SK-N-SH (cell line): ENCODE data around the gene GIPC2. TPM values are rescaled to one million over a fixed set of nuclear protein-coding genes. Genes with fewer than 3 reads are reported as not detected.

ENCODE experiments used
- CTCF ChIA-PET: fragments of 300-600, 350-600 bp; formaldehyde crosslinking; extraction: SDS; loops from one replicate; lab custom pipeline; 2021; lab: Yijun Ruan, JAX
- POLR2A ChIA-PET: fragments of 350-600 bp; sonication (Branson Sonifier 250); formaldehyde crosslinking; extraction: SDS; loops from one replicate; lab custom pipeline; 2020; ENCODE audit warnings: antibody characterized with exemption, inconsistent platforms; lab: Yijun Ruan, JAX
- DNase-seq: peaks from one replicate; pipeline ENCODE4 v3.0.0; 2012
- H2AFZ ChIP-seq: fragments of 200-600 bp; sonication (generic); 2 replicates; pipeline ENCODE4 v1.8.1; 2016; ENCODE audit warnings: antibody characterized with exemption, mild to moderate bottlenecking, low read depth
- H3F3A ChIP-seq: fragments of 200-600 bp; sonication (generic); replicated peaks from 2 replicates; pipeline ENCODE3; 2016; ENCODE audit warnings: antibody characterized with exemption, mild to moderate bottlenecking; ENCODE audit not compliant: insufficient read depth
- H3K27ac ChIP-seq, 2 experiments: fragments of 200-500 bp in 1 of 2; fragments of 200-600 bp in 1 of 2; sonication (Bioruptor generic) in 1 of 2; sonication (generic), shearing (Covaris generic) in 1 of 2; 2 replicates each; pipeline versions ENCODE4 v1.5.1 to v1.6.1; 2014 to 2016; ENCODE audit warnings: low read depth in 2 of 2, inconsistent platforms in 1 of 2, low read length in 1 of 2, mild to moderate bottlenecking in 1 of 2, mixed read lengths in 1 of 2
- H3K27me3 ChIP-seq: fragments of 200-600 bp; sonication (generic), shearing (Covaris generic); 2 replicates; pipeline ENCODE4 v1.6.1; 2016; ENCODE audit warnings: mixed run types; ENCODE audit not compliant: insufficient read depth
- H3K36me3 ChIP-seq, 2 experiments: fragments of 200-500 bp in 1 of 2; fragments of 200-600 bp in 1 of 2; sonication (Bioruptor generic) in 1 of 2; sonication (generic) in 1 of 2; replicated peaks in 1 of 2; 2 replicates each; pipeline versions ENCODE3 to v1.5.1; 2014 to 2016; ENCODE audit warnings: low read length in 1 of 2, mild to moderate bottlenecking in 1 of 2; ENCODE audit not compliant: insufficient read depth in 2 of 2, control insufficient read depth in 1 of 2
- H3K4me1 ChIP-seq, 2 experiments: fragments of 200-500 bp in 1 of 2; fragments of 200-600 bp in 1 of 2; sonication (Bioruptor generic) in 1 of 2; sonication (generic), shearing (Covaris generic) in 1 of 2; 2 replicates each; pipeline versions ENCODE4 v1.5.1 to v1.6.1; 2014 to 2016; ENCODE audit warnings: low read depth in 1 of 2, low read length in 1 of 2, mixed run types in 1 of 2; ENCODE audit not compliant: insufficient read depth in 2 of 2, control insufficient read depth in 1 of 2
- H3K4me2 ChIP-seq: fragments of 200-600 bp; sonication (generic), shearing (Covaris generic); 2 replicates; pipeline ENCODE4 v1.6.1; 2017; ENCODE audit warnings: mixed run types
- H3K4me3 ChIP-seq, 2 experiments: fragments of 200-500 bp in 1 of 2; fragments of 200-600 bp in 1 of 2; sonication (Bioruptor generic) in 1 of 2; sonication (generic), shearing (Covaris generic) in 1 of 2; 2 replicates each; pipeline versions ENCODE4 v1.5.1 to v1.8.1; 2014 to 2016; ENCODE audit warnings: low read depth in 2 of 2, inconsistent platforms in 1 of 2, low read length in 1 of 2, mild to moderate bottlenecking in 1 of 2, mixed read lengths in 1 of 2, moderate library complexity in 1 of 2
- H3K79me2 ChIP-seq: fragments of 200-600 bp; sonication (generic); 2 replicates; pipeline ENCODE4 v1.8.1; 2017; ENCODE audit warnings: mild to moderate bottlenecking; ENCODE audit not compliant: insufficient read depth
- H3K9ac ChIP-seq: fragments of 200-600 bp; sonication (generic); 2 replicates; pipeline ENCODE4 v1.6.1; 2017; ENCODE audit warnings: mixed run types
- H3K9me2 ChIP-seq: fragments of 200-600 bp; sonication (generic); 2 replicates; pipeline ENCODE4 v1.6.1; 2017; ENCODE audit warnings: mixed run types
- H3K9me3 ChIP-seq: fragments of 200-600 bp; sonication (generic); 2 replicates; pipeline ENCODE4 v1.6.1; 2017; ENCODE audit warnings: mixed run types, mild to moderate bottlenecking, moderate library complexity
- H4K20me1 ChIP-seq: fragments of 200-600 bp; sonication (generic); 2 replicates; pipeline ENCODE4 v1.6.1; 2017; ENCODE audit warnings: mild to moderate bottlenecking, mixed run types; ENCODE audit not compliant: insufficient read depth
- ELF1 ChIP-seq: IDR thresholded peaks from 2 replicates; pipeline ENCODE4 v1.4.0; 2012
- EP300 ChIP-seq, 2 experiments: IDR thresholded peaks; 2 replicates each; pipeline versions ENCODE4 v1.4.0 to v1.6.1; 2012; ENCODE audit warnings: borderline replicate concordance in 1 of 2, low read depth in 1 of 2, low read length in 1 of 2
- FOSL2 ChIP-seq: IDR thresholded peaks from 2 replicates; pipeline ENCODE4 v1.4.0; 2012; ENCODE audit warnings: low read depth, mild to moderate bottlenecking, moderate library complexity, borderline replicate concordance
- FOXM1 ChIP-seq: IDR thresholded peaks from 2 replicates; pipeline ENCODE4 v1.4.0; 2012; ENCODE audit warnings: low read depth, mild to moderate bottlenecking
- JUND ChIP-seq: IDR thresholded peaks from 2 replicates; pipeline ENCODE4 v1.4.0; 2012
- MEF2A ChIP-seq: IDR thresholded peaks from 2 replicates; pipeline ENCODE4 v1.4.0; 2012; ENCODE audit warnings: low read depth, borderline replicate concordance
- NFIC ChIP-seq: IDR thresholded peaks from 2 replicates; pipeline ENCODE4 v1.4.0; 2012; ENCODE audit warnings: borderline replicate concordance
- PBX3 ChIP-seq: IDR thresholded peaks from 2 replicates; pipeline ENCODE4; 2012
- RFX5 ChIP-seq: IDR thresholded peaks from 2 replicates; pipeline ENCODE4 v1.6.1; 2012; ENCODE audit warnings: mild to moderate bottlenecking, improper control_type of control experiment, low read length
- RXRA ChIP-seq: IDR thresholded peaks from 2 replicates; pipeline ENCODE4 v1.4.0; 2012; ENCODE audit warnings: low read depth, mild to moderate bottlenecking, borderline replicate concordance
- SMC3 ChIP-seq: IDR thresholded peaks from 2 replicates; pipeline ENCODE4 v1.6.1; 2012; ENCODE audit warnings: low read depth, low read length, improper control_type of control experiment
- TCF12 ChIP-seq: IDR thresholded peaks from 2 replicates; pipeline ENCODE4 v1.4.0; 2012
- TEAD4 ChIP-seq: IDR thresholded peaks from 2 replicates; pipeline ENCODE4 v1.4.0; 2012; ENCODE audit warnings: mild to moderate bottlenecking, borderline replicate concordance; ENCODE audit not compliant: insufficient read depth
- USF2 ChIP-seq: fragments of 150-350 bp; IDR thresholded peaks from 2 replicates; pipeline ENCODE4 v1.6.1; 2017; ENCODE audit warnings: antibody characterized with exemption, low read length, low read depth, borderline replicate concordance
- YY1 ChIP-seq: IDR thresholded peaks from 2 replicates; pipeline ENCODE4 v1.4.0; 2012; ENCODE audit warnings: low read depth, mild to moderate bottlenecking
- WGBS: methylation state at CpG from one replicate; pipeline ENCODE4 v1.1.6; 2017; ENCODE audit warnings: low lambda C conversion rate; 5-methylcytosine and 5-hydroxymethylcytosine counted together
- polyA plus RNA-seq, 3 experiments: library from polyadenylated mRNA; depleted of rRNA; stranded (reverse); fragments of >200 nt; gene quantifications; 2 replicates each; pipeline ENCODE4 v1.2.3, GENCODE V29; 2012
- TF ChIP-seq, protein P1 (sequence below): fragments of 200-600 bp; sonication (generic); IDR thresholded peaks from 2 replicates; pipeline ENCODE4 v1.6.1; 2017; ENCODE audit warnings: antibody characterized with exemption, mild to moderate bottlenecking, moderate library complexity

Gene GIPC2
- polyA plus RNA-seq, 1 of the 3 experiments (the other 2 are of a cell fraction) = 0.02 TPM

DNA sequence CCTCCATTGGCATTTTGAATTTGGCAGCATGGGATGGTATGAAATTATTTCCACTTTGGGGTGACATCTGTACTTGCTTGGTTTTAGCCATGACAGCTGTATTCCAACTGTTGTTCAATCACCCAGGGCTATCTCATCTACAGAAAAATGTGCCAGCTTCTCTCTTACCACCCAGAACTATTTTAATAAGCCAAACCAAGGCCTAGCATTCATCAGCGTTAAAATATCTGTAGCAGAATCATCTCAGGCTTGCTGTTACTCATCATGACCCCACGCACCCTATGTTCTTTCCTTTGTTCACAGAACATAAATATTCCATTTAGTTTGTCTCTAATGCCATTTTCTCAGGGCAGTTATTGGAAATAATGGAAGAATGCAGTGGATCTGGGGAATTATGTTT lies 49.8 kb downstream of the GIPC2 start:
- TF ChIP-seq TEAD4 = peak; percentile 59; the same call in 1 of the 2 replicates
- no peak for TF ChIP-seq MEF2A
- peak; percentile 61; the same call in 1 of the 2 replicates for TF ChIP-seq PBX3
- TF ChIP-seq RFX5 = no peak
- peak in 1 of 2 experiments; percentile 74; a peak in 2 of 4 replicates for TF ChIP-seq EP300 (IDR thresholded peaks at IDR 0.05; ENCODE audit: borderline replicate concordance in 1 of 2, low read depth in 1 of 2, low read length in 1 of 2)
- TF ChIP-seq NFIC = peak; percentile 70; the same call in 1 of the 2 replicates
- TF ChIP-seq YY1 = no peak
- TF ChIP-seq SMC3 = no peak
- TF ChIP-seq RXRA = peak; percentile 71; the same call in 1 of the 2 replicates
- peak; percentile 65 for TF ChIP-seq FOSL2
- 0 out of 2 replicates have a peak, but pooled peaks have one; percentile 64 for TF ChIP-seq FOXM1
- TF ChIP-seq ELF1 = peak; percentile 36; the same call in 1 of the 2 replicates
- TF ChIP-seq TCF12 = peak; percentile 81
- TF ChIP-seq, protein P1, sequence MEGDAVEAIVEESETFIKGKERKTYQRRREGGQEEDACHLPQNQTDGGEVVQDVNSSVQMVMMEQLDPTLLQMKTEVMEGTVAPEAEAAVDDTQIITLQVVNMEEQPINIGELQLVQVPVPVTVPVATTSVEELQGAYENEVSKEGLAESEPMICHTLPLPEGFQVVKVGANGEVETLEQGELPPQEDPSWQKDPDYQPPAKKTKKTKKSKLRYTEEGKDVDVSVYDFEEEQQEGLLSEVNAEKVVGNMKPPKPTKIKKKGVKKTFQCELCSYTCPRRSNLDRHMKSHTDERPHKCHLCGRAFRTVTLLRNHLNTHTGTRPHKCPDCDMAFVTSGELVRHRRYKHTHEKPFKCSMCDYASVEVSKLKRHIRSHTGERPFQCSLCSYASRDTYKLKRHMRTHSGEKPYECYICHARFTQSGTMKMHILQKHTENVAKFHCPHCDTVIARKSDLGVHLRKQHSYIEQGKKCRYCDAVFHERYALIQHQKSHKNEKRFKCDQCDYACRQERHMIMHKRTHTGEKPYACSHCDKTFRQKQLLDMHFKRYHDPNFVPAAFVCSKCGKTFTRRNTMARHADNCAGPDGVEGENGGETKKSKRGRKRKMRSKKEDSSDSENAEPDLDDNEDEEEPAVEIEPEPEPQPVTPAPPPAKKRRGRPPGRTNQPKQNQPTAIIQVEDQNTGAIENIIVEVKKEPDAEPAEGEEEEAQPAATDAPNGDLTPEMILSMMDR = no peak
- no peak for TF ChIP-seq USF2
- peak; percentile 76 for TF ChIP-seq JUND
- Histone ChIP-seq H3K9me2 (no peaks in the 10 kb centered on the region), H2AFZ (peak overlapping the region; percentile 30), H3K4me3 (no peak overlapping the region), H3K27ac (peak overlapping the region in 1 of 2 experiments; percentile 89; a peak in 3 of 4 replicates), H3K79me2 (no peaks in the 10 kb centered on the region), H3K27me3 (no peaks in the 10 kb centered on the region), H4K20me1 (no peaks in the 10 kb centered on the region), H3K9ac (peak overlapping the region; percentile 66), H3K4me1 (peaks cover 0 to 19% of the 10 kb centered on the region in 2 experiments; a peak in 1 of 4 replicates), H3K4me2 (peak overlapping the region; percentile 48), H3K9me3 (no peaks in the 10 kb centered on the region), H3F3A (peaks cover 22% of the 10 kb centered on the region), H3K36me3 (no peaks in the 10 kb centered on the region)
- ChIA-PET CTCF (interaction anchor here (1.1 kb wide), 1 partner anchor 20 kb away, joined by 3 read pairs; no protein-coding TSS in a partner anchor), POLR2A (no interaction called here)
- WGBS = 33% methylated on average over 2 of the region's 2 CpGs
- no peak for DNase-seq
